SK-N-SH (cell line): ENCODE data around the gene TP53I13. TPM values are rescaled to one million over a fixed set of nuclear protein-coding genes. Genes with fewer than 3 reads are reported as not detected.
A peak's percentile ranks its signal among the peaks of the same experiment; 100 is the strongest.

Experiments used
- CTCF ChIA-PET: fragments of 300-600, 350-600 bp; formaldehyde crosslinking; extraction: SDS; loops from one replicate; lab custom pipeline; 2021; lab: Yijun Ruan, JAX
- POLR2A ChIA-PET: fragments of 350-600 bp; sonication (Branson Sonifier 250); formaldehyde crosslinking; extraction: SDS; loops from one replicate; lab custom pipeline; 2020; ENCODE audit warnings: antibody characterized with exemption, inconsistent platforms; lab: Yijun Ruan, JAX
- DNase-seq: peaks from one replicate; pipeline ENCODE4 v3.0.0; 2012
- H2AFZ ChIP-seq: fragments of 200-600 bp; sonication (generic); 2 replicates; pipeline ENCODE4 v1.8.1; 2016; ENCODE audit warnings: antibody characterized with exemption, mild to moderate bottlenecking, low read depth
- H3F3A ChIP-seq: fragments of 200-600 bp; sonication (generic); replicated peaks from 2 replicates; pipeline ENCODE3; 2016; ENCODE audit warnings: antibody characterized with exemption, mild to moderate bottlenecking; ENCODE audit not compliant: insufficient read depth
- H3K27ac ChIP-seq, 2 experiments: fragments of 200-500 bp in 1 of 2; fragments of 200-600 bp in 1 of 2; sonication (Bioruptor generic) in 1 of 2; sonication (generic), shearing (Covaris generic) in 1 of 2; 2 replicates each; pipeline versions ENCODE4 v1.5.1 to v1.6.1; 2014 to 2016; ENCODE audit warnings: low read depth in 2 of 2, inconsistent platforms in 1 of 2, low read length in 1 of 2, mild to moderate bottlenecking in 1 of 2, mixed read lengths in 1 of 2
- H3K27me3 ChIP-seq: fragments of 200-600 bp; sonication (generic), shearing (Covaris generic); 2 replicates; pipeline ENCODE4 v1.6.1; 2016; ENCODE audit warnings: mixed run types; ENCODE audit not compliant: insufficient read depth
- H3K36me3 ChIP-seq, 2 experiments: fragments of 200-500 bp in 1 of 2; fragments of 200-600 bp in 1 of 2; sonication (Bioruptor generic) in 1 of 2; sonication (generic) in 1 of 2; replicated peaks in 1 of 2; 2 replicates each; pipeline versions ENCODE3 to v1.5.1; 2014 to 2016; ENCODE audit warnings: low read length in 1 of 2, mild to moderate bottlenecking in 1 of 2; ENCODE audit not compliant: insufficient read depth in 2 of 2, control insufficient read depth in 1 of 2
- H3K4me1 ChIP-seq, 2 experiments: fragments of 200-500 bp in 1 of 2; fragments of 200-600 bp in 1 of 2; sonication (Bioruptor generic) in 1 of 2; sonication (generic), shearing (Covaris generic) in 1 of 2; 2 replicates each; pipeline versions ENCODE4 v1.5.1 to v1.6.1; 2014 to 2016; ENCODE audit warnings: low read depth in 1 of 2, low read length in 1 of 2, mixed run types in 1 of 2; ENCODE audit not compliant: insufficient read depth in 2 of 2, control insufficient read depth in 1 of 2
- H3K4me2 ChIP-seq: fragments of 200-600 bp; sonication (generic), shearing (Covaris generic); 2 replicates; pipeline ENCODE4 v1.6.1; 2017; ENCODE audit warnings: mixed run types
- H3K4me3 ChIP-seq, 2 experiments: fragments of 200-500 bp in 1 of 2; fragments of 200-600 bp in 1 of 2; sonication (Bioruptor generic) in 1 of 2; sonication (generic), shearing (Covaris generic) in 1 of 2; 2 replicates each; pipeline versions ENCODE4 v1.5.1 to v1.8.1; 2014 to 2016; ENCODE audit warnings: low read depth in 2 of 2, inconsistent platforms in 1 of 2, low read length in 1 of 2, mild to moderate bottlenecking in 1 of 2, mixed read lengths in 1 of 2, moderate library complexity in 1 of 2
- H3K79me2 ChIP-seq: fragments of 200-600 bp; sonication (generic); 2 replicates; pipeline ENCODE4 v1.8.1; 2017; ENCODE audit warnings: mild to moderate bottlenecking; ENCODE audit not compliant: insufficient read depth
- H3K9ac ChIP-seq: fragments of 200-600 bp; sonication (generic); 2 replicates; pipeline ENCODE4 v1.6.1; 2017; ENCODE audit warnings: mixed run types
- H3K9me2 ChIP-seq: fragments of 200-600 bp; sonication (generic); 2 replicates; pipeline ENCODE4 v1.6.1; 2017; ENCODE audit warnings: mixed run types
- H3K9me3 ChIP-seq: fragments of 200-600 bp; sonication (generic); 2 replicates; pipeline ENCODE4 v1.6.1; 2017; ENCODE audit warnings: mixed run types, mild to moderate bottlenecking, moderate library complexity
- H4K20me1 ChIP-seq: fragments of 200-600 bp; sonication (generic); 2 replicates; pipeline ENCODE4 v1.6.1; 2017; ENCODE audit warnings: mild to moderate bottlenecking, mixed run types; ENCODE audit not compliant: insufficient read depth
- CHD2 ChIP-seq: fragments of 150-350 bp; IDR thresholded peaks from 2 replicates; pipeline ENCODE4 v1.6.1; 2018; ENCODE audit warnings: low read length; ENCODE audit not compliant: partially characterized antibody
- EP300 ChIP-seq, 2 experiments: IDR thresholded peaks; 2 replicates each; pipeline versions ENCODE4 v1.4.0 to v1.6.1; 2012; ENCODE audit warnings: borderline replicate concordance in 1 of 2, low read depth in 1 of 2, low read length in 1 of 2
- FOSL2 ChIP-seq: IDR thresholded peaks from 2 replicates; pipeline ENCODE4 v1.4.0; 2012; ENCODE audit warnings: low read depth, mild to moderate bottlenecking, moderate library complexity, borderline replicate concordance
- FOXM1 ChIP-seq: IDR thresholded peaks from 2 replicates; pipeline ENCODE4 v1.4.0; 2012; ENCODE audit warnings: low read depth, mild to moderate bottlenecking
- GABPA ChIP-seq: IDR thresholded peaks from 2 replicates; pipeline ENCODE4 v1.4.0; 2012; ENCODE audit warnings: low read depth, mild to moderate bottlenecking
- MXI1 ChIP-seq: IDR thresholded peaks from 2 replicates; pipeline ENCODE4 v1.6.1; 2012; ENCODE audit warnings: mild to moderate bottlenecking, low read depth, low read length, improper control_type of control experiment
- POLR2AphosphoS5 ChIP-seq: IDR thresholded peaks from 2 replicates; pipeline ENCODE4 v1.6.1; 2012; ENCODE audit warnings: low read depth, low read length
- RAD21 ChIP-seq: IDR thresholded peaks from 2 replicates; pipeline ENCODE4 v1.6.1; 2012; ENCODE audit warnings: mild to moderate bottlenecking, low read length
- RCOR1 ChIP-seq: fragments of 150-350 bp; IDR thresholded peaks from 2 replicates; pipeline ENCODE4 v1.6.1; 2017; ENCODE audit warnings: antibody characterized with exemption, low read length
- REST ChIP-seq: IDR thresholded peaks from 2 replicates; pipeline ENCODE4 v1.6.1; 2012; ENCODE audit warnings: mild to moderate bottlenecking, low read depth, low read length, moderate library complexity
- RFX5 ChIP-seq: IDR thresholded peaks from 2 replicates; pipeline ENCODE4 v1.6.1; 2012; ENCODE audit warnings: mild to moderate bottlenecking, improper control_type of control experiment, low read length
- SIN3A ChIP-seq: IDR thresholded peaks from 2 replicates; pipeline ENCODE4 v1.6.1; 2012; ENCODE audit warnings: low read depth, mild to moderate bottlenecking, low read length, moderate library complexity, borderline replicate concordance
- SMC3 ChIP-seq: IDR thresholded peaks from 2 replicates; pipeline ENCODE4 v1.6.1; 2012; ENCODE audit warnings: low read depth, low read length, improper control_type of control experiment
- TCF12 ChIP-seq: IDR thresholded peaks from 2 replicates; pipeline ENCODE4 v1.4.0; 2012
- TEAD4 ChIP-seq: IDR thresholded peaks from 2 replicates; pipeline ENCODE4 v1.4.0; 2012; ENCODE audit warnings: mild to moderate bottlenecking, borderline replicate concordance; ENCODE audit not compliant: insufficient read depth
- USF1 ChIP-seq: IDR thresholded peaks from 2 replicates; pipeline ENCODE4 v1.4.0; 2012; ENCODE audit warnings: low read depth, borderline replicate concordance
- USF2 ChIP-seq: fragments of 150-350 bp; IDR thresholded peaks from 2 replicates; pipeline ENCODE4 v1.6.1; 2017; ENCODE audit warnings: antibody characterized with exemption, low read length, low read depth, borderline replicate concordance
- WGBS: methylation state at CpG from one replicate; pipeline ENCODE4 v1.1.6; 2017; ENCODE audit warnings: low lambda C conversion rate; 5-methylcytosine and 5-hydroxymethylcytosine counted together
- polyA plus RNA-seq, 3 experiments: library from polyadenylated mRNA; depleted of rRNA; stranded (reverse); fragments of >200 nt; gene quantifications; 2 replicates each; pipeline ENCODE4 v1.2.3, GENCODE V29; 2012

The TP53I13 gene
- polyA plus RNA-seq, 1 of the 3 experiments (the other 2 are of a cell fraction), result 39.2 TPM

GRCh38 chr17:29591737-29592608, 23.5 kb downstream of the TP53I13 start (continued):
- TF ChIP-seq SIN3A (peak; percentile 57; the same call in 1 of the 2 replicates), GABPA (no peak), TEAD4 (0 out of 2 replicates have a peak, but pooled peaks have one; percentile 7), USF1 (no peak), SMC3 (peak; percentile 83), POLR2AphosphoS5 (no peak; the same call in 1 of the 2 replicates), REST (0 out of 2 replicates have a peak, but pooled peaks have one; percentile 30), RCOR1 (0 out of 2 replicates have a peak, but pooled peaks have one; percentile 55)

GRCh38 chr17:29592850-29593551, 24.5 kb downstream of the TP53I13 start, which contains the start of gene ANKRD13B:
Gene ANKRD13B, plus strand, starts transcription at chr17:29593132. Its CDS starts 490 bp downstream, at chr17:29593622.
- DNase-seq, result peak; percentile 83
- peak within 1 kb of the TSS; percentile 63; the same call in 1 of the 2 replicates for H3K9ac ChIP-seq
- no peaks in the 10 kb centered on the region for H3K9me3 ChIP-seq
- H3K4me2 ChIP-seq, result peak within 1 kb of the TSS; percentile 95
- POLR2A ChIA-PET, result interaction anchor here (0.8 to 1.7 kb wide), 4 partner anchors 18 to 339 kb away, joined by 3 to 5 read pairs (median 4); partner anchors contain the start of gene ABHD15
- CTCF ChIA-PET, result interaction anchor here (0.8 to 5.0 kb wide), 16 partner anchors 13 to 512 kb away, joined by 3 to 123 read pairs (median 8); partner anchors contain the start of genes ABHD15, CORO6, SSH2 and TP53I13
- peak within 1 kb of the TSS; percentile 64 to 91; a peak in 3 of 4 replicates for H3K27ac ChIP-seq
- peaks cover 34 to 69% of the 10 kb centered on the region in 2 experiments for H3K4me1 ChIP-seq
- peaks cover 12% of the 10 kb centered on the region for H4K20me1 ChIP-seq
- peaks cover 29% of the 10 kb centered on the region for H3F3A ChIP-seq
- H3K4me3 ChIP-seq, result peak within 1 kb of the TSS; percentile 65 to 89
- peaks cover 25% of the 10 kb centered on the region for H3K79me2 ChIP-seq
- H2AFZ ChIP-seq, result peak within 1 kb of the TSS; percentile 84; the same call in 1 of the 2 replicates
- WGBS, result 2% methylated on average over 20 of the region's 96 CpGs
- no peaks in the 10 kb centered on the region for H3K27me3 ChIP-seq
- H3K9me2 ChIP-seq, result no peaks in the 10 kb centered on the region
- H3K36me3 ChIP-seq, result no peaks in the 10 kb centered on the region
- TF ChIP-seq CHD2 (peak; percentile 31), TEAD4 (no peak), GABPA (peak; percentile 71), REST (no peak), USF2 (no peak), EP300 (IDR thresholded peaks at IDR 0.05; ENCODE audit: borderline replicate concordance in 1 of 2, low read depth in 1 of 2, low read length in 1 of 2) (no peak), SIN3A (0 out of 2 replicates have a peak, but pooled peaks have one; percentile 54), RAD21 (no peak), RFX5 (no peak), FOXM1 (no peak), MXI1 (0 out of 2 replicates have a peak, but pooled peaks have one; percentile 46), TCF12 (no peak), FOSL2 (no peak)
